Erythroblast (primary cell): ENCODE measurements around the gene PIAS1.

Experiments used
- GATA1 ChIP-seq: IDR thresholded peaks from 2 replicates; pipeline ENCODE4 v1.6.1; 2011; ENCODE audit warnings: low read depth, mild to moderate bottlenecking, control low read depth, low read length, moderate library complexity
- POLR2A ChIP-seq: IDR thresholded peaks from 2 replicates; pipeline ENCODE4 v1.6.1; 2011; ENCODE audit warnings: mild to moderate bottlenecking, low read length

DNA sequence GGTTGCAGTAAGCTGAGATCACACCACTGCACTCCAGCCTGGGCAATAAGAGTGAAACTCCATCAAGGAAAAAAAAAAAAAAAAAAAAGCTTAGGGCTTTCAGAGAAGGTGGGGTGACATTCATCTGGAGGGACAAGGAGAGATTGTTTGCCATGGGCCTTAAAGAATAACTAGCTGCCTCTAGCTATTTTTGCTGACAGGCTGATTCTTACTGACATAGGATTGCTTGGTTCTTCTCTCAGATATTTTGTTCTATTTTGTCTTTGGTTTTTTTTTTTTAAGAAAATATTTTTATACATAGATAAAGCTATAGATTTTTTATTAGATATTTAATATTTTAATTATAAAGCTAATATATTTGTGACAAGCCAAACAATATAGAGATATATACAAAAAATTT lies 24.2 kb upstream of the PIAS1 start:
- TF ChIP-seq POLR2A (no peak), GATA1 (no peak)
